HG02588 (cell line): ENCODE data around the gene LIG1.
"Not testable (repeated sequence)": the region's sequence is repeated elsewhere in the genome, so short reads cannot be mapped to it uniquely, and the experiment has no call there.

Experiments
- ATAC-seq: cut with Tn5 transposase; IDR thresholded peaks from one replicate; pipeline ENCODE4 v1.9.1; 2021; ENCODE audit warnings: mild to moderate bottlenecking, moderate library complexity; ENCODE audit not compliant: unreplicated experiment

Gene LIG1

GRCh38 chr19:48122421-48122820 lies 47.7 kb downstream of the LIG1 start:
- no peak for ATAC-seq

- no peak for ATAC-seq
Measured at GRCh38 chr19:48121909-48122371, 48.2 kb downstream of the LIG1 start.

GRCh38 chr19:48121066-48121465 lies 49.1 kb downstream of the LIG1 start:
- ATAC-seq = no peak

- no peak for ATAC-seq
Measured at GRCh38 chr19:48120505-48120904, 49.6 kb downstream of the LIG1 start.

- ATAC-seq = no peak
Measured at GRCh38 chr19:48118131-48118517, 52.0 kb downstream of the LIG1 start.

GRCh38 chr19:48117515-48118130 lies 52.5 kb downstream of the LIG1 start:
- no peak for ATAC-seq

GRCh38 chr19:48113190-48113917 lies 56.8 kb downstream of the LIG1 start:
- ATAC-seq = no peak

GRCh38 chr19:48111280-48111679 lies 58.9 kb downstream of the LIG1 start:
- ATAC-seq = no peak

- peak; percentile 49 for ATAC-seq
Measured at GRCh38 chr19:48110350-48110966, 59.7 kb downstream of the LIG1 start, which contains the start of gene PLA2G4C. TSS of gene PLA2G4C (minus strand) at chr19:48110817. CDS start at chr19:48106529, 4,288 bp downstream.

- no peak for ATAC-seq
Measured at GRCh38 chr19:48108997-48109782, 61.0 kb downstream of the LIG1 start.

GRCh38 chr19:48103922-48104321 lies 66.2 kb downstream of the LIG1 start:
- no peak for ATAC-seq

- ATAC-seq = no peak
Measured at GRCh38 chr19:48102870-48103751, 67.0 kb downstream of the LIG1 start.

GRCh38 chr19:48095612-48096175 lies 74.5 kb downstream of the LIG1 start:
- ATAC-seq = no peak

GRCh38 chr19:48094855-48095203 lies 75.3 kb downstream of the LIG1 start:
- ATAC-seq = no peak

GRCh38 chr19:48094129-48094854 lies 75.9 kb downstream of the LIG1 start:
- ATAC-seq = no peak

- not testable (repeated sequence) for ATAC-seq
Measured at GRCh38 chr19:48091111-48091718, 78.9 kb downstream of the LIG1 start.

GRCh38 chr19:48090281-48090802 lies 79.8 kb downstream of the LIG1 start:
- ATAC-seq = no peak

- not testable (repeated sequence) for ATAC-seq
Measured at GRCh38 chr19:48088991-48089390, 81.2 kb downstream of the LIG1 start.
